Retina (tissue), 1 donor: Measurements from ENCODE around the gene NCCRP1.

Source experiments
- DNase-seq: peaks from one replicate; pipeline ENCODE4 v3.0.0-alpha.2; 2016

NCCRP1 gene

DNA sequence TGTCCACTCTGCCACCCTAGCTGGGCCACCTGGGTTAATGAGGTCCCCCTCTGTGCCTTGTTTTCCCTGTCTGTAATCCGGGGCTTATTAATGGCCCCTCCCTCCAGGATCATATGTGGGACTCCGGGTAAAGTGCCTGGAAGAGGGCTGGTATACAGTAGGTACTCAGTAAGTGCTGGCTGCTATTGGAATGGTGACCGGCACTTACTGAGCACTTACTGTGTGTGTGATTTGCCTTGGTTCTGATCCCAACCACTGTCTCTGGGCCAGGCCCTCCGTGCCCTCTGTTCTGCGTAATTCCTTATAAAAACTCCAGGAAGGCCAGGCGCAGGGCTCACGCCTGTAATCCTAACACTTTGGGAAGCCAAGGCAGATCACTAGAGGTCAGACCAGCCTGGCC lies 30.9 kb upstream of the NCCRP1 start:
- no peak for DNase-seq

DNA sequence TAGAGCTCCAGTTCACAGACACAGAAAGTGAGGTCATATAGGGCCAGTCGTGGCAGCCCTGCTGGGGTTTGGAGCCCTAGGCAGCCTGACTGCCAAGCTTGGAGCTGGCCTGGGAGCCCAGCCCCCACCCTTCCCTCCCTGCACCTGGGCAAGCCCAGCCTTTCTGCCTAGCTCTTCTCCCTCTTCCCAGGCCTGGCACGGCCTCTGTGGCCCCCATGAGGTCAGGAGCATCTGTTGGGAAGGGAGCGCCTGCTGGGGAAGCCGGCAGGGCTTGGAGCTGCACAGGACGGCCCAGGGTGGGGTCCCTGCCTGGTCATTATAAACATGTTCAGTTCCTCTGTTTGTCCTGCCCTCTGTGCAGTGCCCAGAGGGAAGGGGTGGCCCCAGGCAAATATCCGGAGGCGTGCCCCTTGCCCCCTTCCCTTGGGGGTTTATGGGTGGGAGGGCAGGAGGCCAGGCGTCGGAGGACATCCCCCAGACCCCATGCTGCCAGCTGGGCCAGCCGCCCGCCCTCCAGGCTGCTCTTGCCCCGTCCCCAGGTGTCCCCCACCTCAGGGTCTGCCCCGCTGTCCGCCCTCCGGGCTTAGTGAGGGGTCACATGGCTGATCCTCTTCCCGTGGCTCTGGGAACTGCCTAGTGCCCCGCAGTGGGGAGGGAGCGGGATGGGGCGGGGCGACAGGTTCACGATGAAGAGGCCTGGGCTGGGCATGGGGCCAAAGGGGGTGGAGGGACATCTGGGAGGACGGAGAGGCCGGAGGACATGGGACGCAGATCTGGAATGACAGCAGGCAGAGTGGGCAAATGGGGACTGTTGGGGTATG lies 30.0 kb upstream of the NCCRP1 start:
- DNase-seq = peak; percentile 81

DNA sequence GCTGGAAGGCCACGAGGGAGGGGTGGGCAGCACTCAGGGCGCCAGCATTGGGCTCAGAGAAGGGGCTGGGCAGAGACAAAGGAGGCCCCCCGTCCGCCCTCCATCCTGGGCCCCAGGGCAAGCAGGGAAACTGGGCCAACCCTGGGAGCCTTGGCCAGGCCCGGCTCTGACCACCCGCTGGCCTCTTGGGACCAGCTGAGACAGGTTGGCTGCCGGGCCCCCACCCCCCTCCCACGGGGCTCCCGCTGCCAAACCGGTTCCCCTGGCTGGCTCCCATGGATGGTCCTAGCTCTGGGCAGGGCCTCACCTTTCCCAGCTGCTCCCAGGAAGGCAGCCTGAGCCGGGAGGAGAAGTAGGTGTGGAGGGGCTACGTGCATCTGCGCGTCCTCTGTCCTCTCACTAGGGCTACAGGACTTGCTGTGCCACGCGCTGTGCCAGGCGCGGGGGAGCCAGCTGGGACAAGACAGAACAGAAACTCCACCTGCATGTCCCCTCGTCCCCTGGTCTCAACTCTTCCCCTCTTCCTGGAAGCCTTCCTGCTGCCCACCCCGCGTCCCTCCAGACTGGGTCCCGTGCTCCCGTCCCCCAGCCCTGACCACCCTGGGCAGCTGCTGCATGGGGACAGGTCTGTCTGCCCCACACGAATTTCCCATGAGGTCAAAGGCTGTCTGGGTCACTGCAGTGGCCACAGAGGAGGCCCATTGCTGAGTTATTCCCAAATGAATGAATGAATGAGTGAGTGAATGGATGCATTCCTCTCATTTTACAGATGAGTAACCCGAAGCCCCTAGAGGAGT lies 29.1 kb upstream of the NCCRP1 start:
- DNase-seq = no peak

DNA sequence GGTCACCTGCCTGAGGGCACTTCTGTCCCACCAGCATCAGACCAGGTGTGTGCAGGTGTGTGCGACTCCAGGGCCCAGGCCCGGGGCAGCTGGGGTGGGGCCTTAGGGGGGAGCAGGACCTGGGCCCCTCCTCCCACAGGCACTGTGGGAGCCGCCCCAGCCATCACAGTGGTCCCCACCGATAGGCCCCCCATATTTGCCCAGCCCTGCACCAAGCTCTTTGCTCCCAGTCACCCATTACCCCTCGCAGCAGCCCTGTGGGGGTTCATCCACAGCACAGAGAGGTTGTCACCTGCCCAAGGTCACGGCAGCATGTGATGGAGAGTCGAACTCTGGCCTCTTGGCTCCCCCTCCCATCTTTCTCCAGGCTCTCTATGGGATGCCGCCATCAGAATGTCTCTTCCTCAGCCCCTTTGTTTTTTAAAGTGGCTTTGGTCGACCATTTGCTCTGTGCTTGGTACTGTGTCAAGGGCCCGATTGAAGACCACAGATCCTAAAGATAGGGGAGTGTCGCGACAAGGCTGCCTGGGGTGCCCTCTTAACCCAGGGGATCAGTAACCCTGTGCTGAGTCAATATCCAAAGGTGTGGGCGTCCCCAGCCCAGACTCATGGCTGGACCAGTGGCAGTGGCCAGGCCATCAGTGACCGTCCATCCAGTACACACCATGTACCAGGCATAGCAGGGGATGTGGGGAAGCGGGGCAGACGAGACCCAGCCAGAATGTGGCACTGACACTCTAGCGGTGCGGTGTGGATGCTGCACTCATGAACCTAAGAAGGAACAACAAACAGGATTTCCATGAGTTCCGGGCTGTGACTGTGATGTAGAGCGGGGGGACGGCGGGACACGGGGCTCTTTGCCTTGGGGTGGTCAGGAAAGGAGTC lies 28.3 kb upstream of the NCCRP1 start:
- no peak for DNase-seq

DNA sequence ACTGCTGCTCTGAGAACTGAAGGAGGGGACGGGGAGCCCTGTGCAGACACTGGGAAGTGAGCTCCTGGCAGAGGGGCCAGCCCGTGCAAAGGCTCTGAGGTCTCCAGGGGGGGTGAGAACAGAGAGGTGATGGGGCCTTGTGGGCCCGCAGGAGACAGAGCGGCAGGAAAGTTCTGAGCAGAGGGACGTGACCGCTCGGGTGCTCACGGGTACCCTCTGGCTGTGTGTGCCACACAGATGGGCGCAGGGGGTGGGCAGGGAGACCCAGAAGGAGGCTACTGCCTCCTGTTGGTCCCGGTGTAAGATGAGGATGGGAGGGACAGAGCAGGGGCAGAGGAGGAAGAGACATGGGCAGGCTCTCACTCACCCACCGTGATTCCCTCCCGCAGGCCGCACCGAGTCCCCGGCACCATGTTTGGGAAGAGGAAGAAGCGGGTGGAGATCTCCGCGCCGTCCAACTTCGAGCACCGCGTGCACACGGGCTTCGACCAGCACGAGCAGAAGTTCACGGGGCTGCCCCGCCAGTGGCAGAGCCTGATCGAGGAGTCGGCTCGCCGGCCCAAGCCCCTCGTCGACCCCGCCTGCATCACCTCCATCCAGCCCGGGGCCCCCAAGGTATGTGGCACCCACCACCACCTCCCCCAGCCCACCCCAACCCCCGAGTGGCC lies 27.5 kb upstream of the NCCRP1 start:
- DNase-seq = no peak

DNA sequence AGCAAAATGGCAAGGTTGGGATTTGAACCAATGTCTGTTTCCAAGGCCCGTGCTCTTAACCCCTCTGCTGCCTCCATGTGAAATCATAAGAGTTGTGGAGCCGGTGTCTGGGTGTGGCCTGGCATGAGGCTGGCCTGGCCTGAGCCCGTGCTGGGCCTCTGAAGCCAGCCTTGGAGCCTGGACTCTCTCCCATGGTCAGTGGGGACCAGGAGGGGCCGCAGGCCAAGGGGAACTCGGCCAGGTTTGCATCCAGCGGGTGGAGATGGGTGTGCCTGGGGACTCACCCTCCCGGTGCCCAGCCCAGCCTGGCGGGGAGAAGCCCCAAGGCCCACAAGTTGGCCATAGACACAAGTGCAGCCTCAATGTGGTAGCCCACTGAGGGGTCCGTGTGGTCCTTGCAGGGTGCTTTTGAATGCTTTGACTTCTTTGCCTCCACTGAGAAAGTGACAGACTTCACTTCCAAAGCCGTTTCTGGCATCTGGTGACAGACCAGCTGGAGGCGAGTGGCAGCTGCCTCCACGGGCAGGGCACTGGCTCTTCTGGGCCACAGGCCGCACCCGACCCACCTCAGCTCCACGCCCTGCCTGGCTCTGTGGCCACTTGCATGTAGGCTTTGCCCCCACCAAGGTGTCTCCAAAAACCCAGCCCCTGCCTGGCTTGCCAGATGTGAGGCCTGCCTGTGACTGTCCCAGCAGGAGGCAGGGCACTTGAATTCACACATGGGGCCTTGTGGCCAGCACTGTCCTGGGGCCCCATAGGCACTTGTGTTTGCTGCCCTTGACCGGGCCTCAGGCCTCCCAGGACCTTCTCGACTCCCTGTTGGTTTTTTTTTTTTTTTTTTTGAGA lies 26.2 kb upstream of the NCCRP1 start:
- no peak for DNase-seq

DNA sequence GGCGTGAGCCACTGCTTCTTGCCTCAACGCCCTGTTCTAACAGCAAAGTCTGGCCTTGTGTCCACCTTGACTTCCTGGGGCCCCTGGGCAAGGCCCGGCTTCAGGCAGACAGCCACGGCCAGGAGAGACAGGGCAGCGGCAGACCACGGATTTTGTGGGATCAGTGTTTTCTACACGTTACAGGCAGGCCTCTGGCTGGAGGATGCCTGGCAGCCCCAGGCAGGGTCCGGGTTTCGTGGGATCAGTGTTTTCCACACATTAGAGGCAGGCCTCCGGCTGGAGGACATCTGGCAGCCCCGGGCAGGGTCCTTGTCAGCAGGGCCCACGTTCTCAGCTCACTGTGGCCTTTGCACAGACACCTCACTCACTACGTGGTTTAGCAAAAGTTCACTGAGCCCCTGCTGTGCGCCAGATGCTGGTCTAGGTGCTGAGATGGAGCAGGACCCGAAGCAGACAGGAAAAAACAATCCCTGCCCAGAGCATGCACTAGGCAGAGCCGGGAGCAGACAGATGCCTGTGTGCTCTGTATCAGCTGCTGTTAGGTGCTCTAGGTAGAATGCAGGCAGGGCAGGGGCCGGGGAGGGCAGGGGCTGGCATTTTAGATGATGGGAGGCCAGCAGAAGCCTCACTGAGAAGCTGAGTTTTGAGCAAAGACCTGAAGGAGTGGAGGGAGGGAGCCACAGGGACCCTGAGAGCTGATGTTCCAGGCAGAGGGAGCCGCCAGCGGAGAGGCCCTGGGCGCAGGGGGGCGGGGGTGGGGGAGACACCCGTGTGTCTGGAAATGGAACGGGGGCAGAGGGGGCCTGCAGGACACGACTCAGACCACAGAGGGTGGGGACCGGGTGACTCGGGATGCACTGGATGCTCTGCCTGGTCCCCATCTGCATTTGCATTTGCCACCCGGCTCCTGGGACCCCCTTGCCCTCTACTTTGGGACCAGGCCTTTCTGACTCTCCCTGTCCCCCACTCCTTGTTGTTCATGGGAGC lies 25.0 kb upstream of the NCCRP1 start:
- DNase-seq = no peak

DNA sequence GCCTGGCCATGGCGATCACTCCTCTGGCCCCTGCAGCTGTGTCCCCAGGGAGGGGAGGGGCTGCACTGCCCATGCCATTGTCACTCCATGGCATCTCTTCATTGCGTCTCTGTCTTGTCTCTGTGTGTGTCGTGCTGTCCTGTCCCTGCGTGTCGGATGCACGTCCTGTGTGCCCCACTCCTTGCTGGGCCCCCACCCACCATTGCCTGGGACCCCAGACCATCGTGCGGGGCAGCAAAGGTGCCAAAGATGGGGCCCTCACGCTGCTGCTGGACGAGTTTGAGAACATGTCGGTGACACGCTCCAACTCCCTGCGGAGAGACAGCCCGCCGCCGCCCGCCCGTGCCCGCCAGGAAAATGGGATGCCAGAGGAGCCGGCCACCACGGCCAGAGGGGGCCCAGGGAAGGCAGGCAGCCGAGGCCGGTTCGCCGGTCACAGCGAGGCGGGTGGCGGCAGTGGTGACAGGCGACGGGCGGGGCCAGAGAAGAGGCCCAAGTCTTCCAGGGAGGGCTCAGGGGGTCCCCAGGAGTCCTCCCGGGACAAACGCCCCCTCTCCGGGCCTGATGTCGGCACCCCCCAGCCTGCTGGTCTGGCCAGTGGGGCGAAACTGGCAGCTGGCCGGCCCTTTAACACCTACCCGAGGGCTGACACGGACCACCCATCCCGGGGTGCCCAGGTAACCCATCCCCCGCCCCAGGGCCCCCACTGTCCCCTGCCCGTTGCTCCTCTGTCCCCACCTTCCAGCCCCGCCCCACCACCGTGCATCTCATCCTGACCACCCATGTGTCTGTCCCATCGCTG lies 23.9 kb upstream of the NCCRP1 start:
- no peak for DNase-seq

DNA sequence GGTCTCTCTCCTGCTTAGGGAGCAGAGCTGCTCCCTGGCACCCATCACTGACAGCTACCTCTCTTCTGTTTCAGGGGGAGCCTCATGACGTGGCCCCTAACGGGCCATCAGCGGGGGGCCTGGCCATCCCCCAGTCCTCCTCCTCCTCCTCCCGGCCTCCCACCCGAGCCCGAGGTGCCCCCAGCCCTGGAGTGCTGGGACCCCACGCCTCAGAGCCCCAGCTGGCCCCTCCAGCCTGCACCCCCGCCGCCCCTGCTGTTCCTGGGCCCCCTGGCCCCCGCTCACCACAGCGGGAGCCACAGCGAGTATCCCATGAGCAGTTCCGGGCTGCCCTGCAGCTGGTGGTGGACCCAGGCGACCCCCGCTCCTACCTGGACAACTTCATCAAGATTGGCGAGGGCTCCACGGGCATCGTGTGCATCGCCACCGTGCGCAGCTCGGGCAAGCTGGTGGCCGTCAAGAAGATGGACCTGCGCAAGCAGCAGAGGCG lies 23.2 kb upstream of the NCCRP1 start:
- no peak for DNase-seq

DNA sequence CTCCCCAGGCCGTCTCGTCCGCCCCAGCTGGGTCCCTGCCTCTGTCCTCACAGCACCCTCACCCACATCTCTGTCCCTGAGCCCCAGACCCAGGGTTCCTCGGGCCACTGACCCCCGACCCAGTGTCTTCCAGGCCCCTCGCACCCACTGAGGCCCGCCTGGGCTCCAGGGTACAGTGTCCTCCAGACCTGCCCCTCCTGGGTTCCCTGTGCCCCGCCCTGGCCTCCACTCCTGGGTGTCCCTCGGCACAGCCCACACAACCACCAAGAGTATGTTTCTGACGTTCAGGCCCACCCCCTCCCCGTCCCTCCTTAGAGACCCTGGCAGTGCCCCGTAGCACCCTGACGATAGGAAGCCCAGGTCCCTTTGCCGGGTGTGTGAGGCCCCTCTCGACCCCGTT lies 22.6 kb upstream of the NCCRP1 start:
- no peak for DNase-seq

DNA sequence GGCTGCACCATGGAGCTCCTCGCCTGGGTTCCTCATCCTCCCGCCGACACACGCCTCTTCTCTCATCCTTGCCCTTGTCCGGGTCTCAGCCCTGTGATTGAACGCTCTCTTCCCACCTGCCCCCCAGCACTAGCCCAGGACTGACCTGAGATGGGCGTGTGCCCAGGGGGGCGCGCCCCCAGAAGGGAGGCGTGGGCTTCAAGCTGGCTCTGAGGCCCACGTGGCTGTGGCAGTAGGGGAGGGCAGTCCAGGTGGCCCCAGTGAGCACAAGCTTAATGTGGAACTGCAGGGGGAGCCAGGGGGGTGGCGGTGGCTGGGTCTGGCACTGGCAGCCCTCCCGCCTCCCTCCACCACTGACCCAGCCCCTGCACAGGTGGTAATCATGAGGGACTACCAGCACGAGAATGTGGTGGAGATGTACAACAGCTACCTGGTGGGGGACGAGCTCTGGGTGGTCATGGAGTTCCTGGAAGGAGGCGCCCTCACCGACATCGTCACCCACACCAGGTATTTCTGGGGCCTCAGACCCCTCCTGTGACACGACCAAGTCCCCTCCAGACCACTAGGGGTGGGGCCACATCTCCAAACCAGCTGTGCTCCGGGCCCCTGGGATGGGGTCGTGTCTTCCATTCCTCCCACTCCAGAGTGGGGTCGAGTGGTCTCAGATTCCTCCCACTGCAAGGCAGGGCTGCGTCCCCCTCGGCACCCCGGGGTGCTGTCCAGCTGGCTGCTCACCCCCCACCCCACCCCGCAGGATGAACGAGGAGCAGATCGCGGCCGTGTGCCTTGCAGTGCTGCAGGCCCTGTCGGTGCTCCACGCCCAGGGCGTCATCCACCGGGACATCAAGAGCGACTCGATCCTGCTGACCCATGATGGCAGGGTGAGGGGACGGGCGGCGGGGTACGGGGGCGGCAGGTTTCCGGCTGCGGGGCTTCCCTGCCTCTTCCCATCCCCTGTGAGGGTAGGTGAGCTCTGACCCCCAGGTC lies 21.9 kb upstream of the NCCRP1 start:
- DNase-seq = no peak

DNA sequence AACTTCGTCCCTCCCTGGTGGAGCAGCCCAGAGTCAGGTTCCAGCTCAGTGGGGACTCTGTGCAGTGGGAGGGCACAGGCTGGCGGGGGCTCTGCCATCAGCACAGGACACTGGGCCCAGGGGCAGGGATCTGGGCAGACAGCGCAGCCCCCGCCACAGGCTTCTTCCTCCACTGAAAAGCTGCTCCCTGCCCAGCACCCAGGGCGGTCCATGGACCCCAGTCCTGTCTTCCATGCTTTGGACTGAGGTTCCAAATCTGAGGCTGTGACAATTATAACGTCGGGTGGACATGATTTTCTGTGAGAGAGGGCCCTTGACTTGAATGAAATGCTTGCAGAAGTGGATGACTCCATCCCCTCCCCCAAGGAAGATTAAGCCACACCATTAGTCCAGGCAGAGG lies 21.2 kb upstream of the NCCRP1 start:
- DNase-seq = no peak

DNA sequence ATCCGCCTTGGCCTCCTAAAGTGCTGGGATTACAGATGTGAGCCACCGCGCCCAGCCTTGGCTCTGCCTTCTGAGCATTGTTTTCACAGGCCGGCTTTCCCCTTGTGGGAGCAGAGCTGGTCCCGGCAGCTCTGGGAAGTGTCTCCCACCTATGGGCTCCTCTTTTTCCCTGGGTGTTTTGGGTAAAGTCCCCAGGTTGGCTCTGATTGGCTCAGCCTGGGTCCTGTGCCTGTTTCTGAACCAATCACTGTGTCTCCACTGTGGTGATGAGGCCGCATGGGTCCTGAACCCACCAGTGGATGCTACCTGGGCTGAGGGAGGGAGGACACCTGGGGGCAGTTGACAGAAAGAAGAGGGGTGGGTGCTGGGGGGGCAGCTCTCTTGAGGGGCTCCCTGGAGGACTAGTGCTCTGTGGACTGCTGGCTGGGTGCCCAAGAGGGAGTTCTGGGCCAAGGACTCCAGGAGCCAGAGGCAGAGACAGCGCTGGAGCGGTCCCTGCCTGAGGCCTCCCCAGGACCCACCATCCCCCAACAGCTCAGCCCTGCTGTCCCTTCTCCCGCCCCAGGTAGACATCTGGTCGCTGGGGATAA lies 19.6 kb upstream of the NCCRP1 start:
- no peak for DNase-seq

DNA sequence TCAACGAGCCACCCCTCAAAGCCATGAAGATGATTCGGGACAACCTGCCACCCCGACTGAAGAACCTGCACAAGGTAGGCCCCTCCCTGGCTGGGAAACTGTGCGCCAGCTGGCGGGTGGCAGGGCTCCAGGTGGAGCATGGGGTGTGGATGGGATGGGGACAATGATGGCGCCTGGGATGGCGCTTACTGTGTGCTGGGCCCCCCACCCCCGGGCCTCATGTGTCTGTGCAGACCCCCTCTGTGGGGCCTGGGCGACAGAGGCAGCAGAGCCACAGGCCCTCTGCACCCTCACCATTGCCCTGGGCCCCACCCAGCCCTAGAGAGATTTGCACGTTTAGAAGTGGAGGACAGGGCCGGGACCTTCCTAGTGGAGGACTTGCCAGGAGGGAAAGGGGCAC lies 19.0 kb upstream of the NCCRP1 start:
- no peak for DNase-seq

DNA sequence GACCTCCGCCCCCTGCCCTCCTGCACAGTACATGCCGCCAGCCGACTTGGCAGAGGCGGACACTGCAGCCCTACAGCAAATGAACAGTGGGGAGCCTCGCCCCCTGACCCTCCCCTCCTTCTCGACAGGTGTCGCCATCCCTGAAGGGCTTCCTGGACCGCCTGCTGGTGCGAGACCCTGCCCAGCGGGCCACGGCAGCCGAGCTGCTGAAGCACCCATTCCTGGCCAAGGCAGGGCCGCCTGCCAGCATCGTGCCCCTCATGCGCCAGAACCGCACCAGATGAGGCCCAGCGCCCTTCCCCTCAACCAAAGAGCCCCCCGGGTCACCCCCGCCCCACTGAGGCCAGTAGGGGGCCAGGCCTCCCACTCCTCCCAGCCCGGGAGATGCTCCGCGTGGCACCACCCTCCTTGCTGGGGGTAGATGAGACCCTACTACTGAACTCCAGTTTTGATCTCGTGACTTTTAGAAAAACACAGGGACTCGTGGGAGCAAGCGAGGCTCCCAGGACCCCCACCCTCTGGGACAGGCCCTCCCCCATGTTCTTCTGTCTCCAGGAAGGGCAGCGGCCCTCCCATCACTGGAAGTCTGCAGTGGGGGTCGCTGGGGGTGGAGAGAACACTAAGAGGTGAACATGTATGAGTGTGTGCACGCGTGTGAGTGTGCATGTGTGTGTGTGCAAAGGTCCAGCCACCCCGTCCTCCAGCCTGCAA lies 18.3 kb upstream of the NCCRP1 start:
- no peak for DNase-seq

DNA sequence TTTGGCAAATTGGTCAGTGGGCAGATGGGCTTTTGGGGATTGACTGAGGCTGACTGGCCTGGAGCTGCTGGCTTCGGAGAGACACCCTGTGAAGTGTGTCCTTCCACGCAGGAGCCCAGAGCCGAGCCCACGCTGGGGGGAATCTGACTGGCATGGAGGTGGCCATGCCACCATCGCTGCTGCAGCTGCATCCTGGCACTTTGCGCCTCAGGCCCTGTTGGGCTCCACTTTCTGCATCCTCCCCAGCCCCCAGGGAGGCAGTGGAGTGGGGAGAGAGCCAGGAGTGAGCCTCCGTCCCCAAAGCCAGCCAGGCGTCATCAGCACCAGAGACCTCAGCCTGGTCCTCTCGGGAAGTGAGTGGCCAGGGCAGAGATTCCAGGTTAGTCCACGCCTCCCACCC lies 17.0 kb upstream of the NCCRP1 start:
- DNase-seq = no peak

DNA sequence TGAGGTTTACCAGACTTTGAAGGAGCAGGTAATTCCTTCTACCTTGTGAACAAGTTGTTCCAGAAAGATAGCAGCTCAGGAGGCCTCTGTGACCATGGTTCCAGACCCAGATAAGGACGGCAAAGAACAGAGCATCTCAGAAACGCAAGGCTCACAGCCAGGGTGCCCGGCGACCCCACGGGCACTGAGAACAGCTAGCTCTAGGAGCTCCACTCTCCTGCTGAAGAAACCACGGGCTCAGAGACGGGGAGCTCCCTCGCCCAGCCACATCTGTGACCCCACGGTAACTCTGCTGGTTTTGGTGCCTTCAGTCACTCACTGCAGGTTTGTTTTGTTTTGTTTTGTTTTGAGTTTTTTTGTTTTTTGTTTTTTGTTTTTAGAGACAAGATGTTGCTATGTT lies 16.0 kb upstream of the NCCRP1 start:
- DNase-seq = no peak
